ENCODE measurements around the gene PHACTR4. TPM values are rescaled to one million over a fixed set of nuclear protein-coding genes. Genes with fewer than 3 reads are reported as not detected.
A peak's percentile ranks its signal among the peaks of the same experiment; 100 is the strongest.
"Not testable (repeated sequence)": the region's sequence is repeated elsewhere in the genome, so short reads cannot be mapped to it uniquely, and the experiment has no call there.

PHACTR4 gene
- total and polyA plus RNA-seq, 5 donors from 2014 or later: 4.9 to 29.4 (median 5.1) TPM

DNA sequence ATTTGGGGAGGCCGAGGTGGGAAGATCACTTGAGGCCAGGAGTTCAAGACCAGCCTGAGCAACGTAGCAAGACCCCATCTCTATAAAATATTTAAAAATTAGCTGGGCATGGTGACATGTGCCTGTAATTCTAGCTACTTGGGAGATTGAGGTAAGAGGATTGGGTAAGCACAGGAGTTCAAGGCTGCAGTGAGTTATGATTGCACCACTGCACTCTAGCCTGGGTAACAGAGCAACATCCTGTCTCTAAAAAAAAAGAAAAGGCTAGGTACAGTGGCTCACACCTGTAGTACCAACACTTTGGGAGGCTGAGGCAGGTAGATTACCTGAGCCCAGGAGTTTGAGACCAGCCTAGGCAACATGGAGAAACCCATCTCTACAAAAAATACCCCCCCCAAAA is 100.6 kb downstream of the PHACTR4 start:
- Mint-ChIP-seq H3K9me3 (no peaks in the 10 kb centered on the region), H3K27ac (no peak overlapping the region), H3K36me3 (peaks cover 21% of the 10 kb centered on the region), H3K4me1 (no peaks in the 10 kb centered on the region), H3K27me3 (no peaks in the 10 kb centered on the region), H3K4me3 (no peak overlapping the region)
- ATAC-seq (ENCODE audit: low read depth in 2 of 2): no peak
- Histone ChIP-seq H3K36me3 (ENCODE audit: control insufficient read depth, insufficient read depth, low read length) (peaks cover 31% of the 10 kb centered on the region), H3K4me3 (ENCODE audit: low read depth, low read length) (no peak overlapping the region), H3K27me3 (ENCODE audit: control insufficient read depth, insufficient read depth, low read length) (no peaks in the 10 kb centered on the region), H3K4me1 (ENCODE audit: control insufficient read depth, insufficient read depth, low read length, poor library complexity, severe bottlenecking) (no peaks in the 10 kb centered on the region), H3K9me3 (ENCODE audit: control insufficient read depth in 2 of 2, low read length in 2 of 2) (no peaks in the 10 kb centered on the region), H3K27ac (ENCODE audit: insufficient read depth, low read length, poor library complexity, severe bottlenecking) (no peak overlapping the region)
- peak in 1 of 3 donors; percentile 30 for DNase-seq

DNA sequence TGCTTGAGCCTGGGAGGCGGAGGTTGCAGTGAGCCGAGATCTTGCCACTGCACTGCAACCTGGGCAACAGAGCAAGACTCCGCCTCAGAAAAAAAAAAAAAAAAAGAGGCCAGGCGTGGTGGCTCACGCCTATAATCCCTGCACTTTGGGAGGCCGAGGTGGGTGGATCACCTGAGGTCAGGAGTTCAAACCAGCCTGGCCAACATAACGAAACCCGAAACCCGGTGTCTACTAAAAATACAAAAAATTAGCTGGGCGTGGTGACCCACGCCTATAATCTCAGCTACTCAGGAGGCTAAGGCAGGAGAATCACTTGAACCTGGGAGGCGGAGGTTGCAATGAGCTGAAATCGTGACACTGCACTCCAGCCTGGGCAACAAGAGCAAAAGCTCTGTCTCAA is 110.0 kb downstream of the PHACTR4 start:
- not testable (repeated sequence) for H3K27ac Mint-ChIP-seq; H3K9me3 Mint-ChIP-seq; H3K4me3 ChIP-seq (ENCODE audit: low read depth, low read length); H3K4me3 Mint-ChIP-seq; DNase-seq; ATAC-seq (ENCODE audit: low read depth in 2 of 2); H3K27me3 ChIP-seq (ENCODE audit: control insufficient read depth, insufficient read depth, low read length); H3K4me1 Mint-ChIP-seq; H3K4me1 ChIP-seq (ENCODE audit: control insufficient read depth, insufficient read depth, low read length, poor library complexity, severe bottlenecking); H3K27ac ChIP-seq (ENCODE audit: insufficient read depth, low read length, poor library complexity, severe bottlenecking); H3K27me3 Mint-ChIP-seq; H3K9me3 ChIP-seq (ENCODE audit: control insufficient read depth in 2 of 2, low read length in 2 of 2)
- H3K36me3 ChIP-seq (ENCODE audit: control insufficient read depth, insufficient read depth, low read length): peaks cover 37% of the 10 kb centered on the region
- H3K36me3 Mint-ChIP-seq: peaks cover 30% of the 10 kb centered on the region

DNA sequence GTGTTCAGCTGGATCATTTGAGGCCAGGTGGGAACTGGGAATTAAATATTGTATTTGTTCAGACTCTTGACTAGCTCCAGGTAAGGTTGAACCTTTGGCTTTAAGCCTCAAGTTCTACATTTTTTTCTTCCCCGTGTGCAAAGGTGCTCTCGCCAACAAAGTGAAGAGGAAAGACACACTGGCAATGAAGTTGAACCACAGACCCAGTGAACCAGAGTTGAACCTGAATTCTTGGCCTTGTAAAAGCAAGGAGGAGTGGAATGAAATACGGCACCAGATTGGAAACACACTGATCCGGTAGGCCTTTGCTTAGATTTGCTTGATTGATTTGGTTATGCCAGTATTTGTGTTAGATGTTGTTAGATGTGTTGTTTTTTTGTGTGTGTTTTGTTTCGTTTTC is 110.8 kb downstream of the PHACTR4 start:
- Mint-ChIP-seq H3K36me3 (peaks cover 34% of the 10 kb centered on the region), H3K4me1 (peaks cover 0 to 5% (median 2%) of the 10 kb centered on the region in 4 donors), H3K9me3 (no peaks in the 10 kb centered on the region), H3K4me3 (no peak overlapping the region), H3K27me3 (no peaks in the 10 kb centered on the region), H3K27ac (peak overlapping the region in 1 of 3 donors; percentile 49)
- H3K36me3 ChIP-seq (ENCODE audit: control insufficient read depth, insufficient read depth, low read length): peaks cover 32% of the 10 kb centered on the region
- H3K27me3 ChIP-seq (ENCODE audit: control insufficient read depth, insufficient read depth, low read length): no peaks in the 10 kb centered on the region
- no peaks in the 10 kb centered on the region for H3K9me3 ChIP-seq (ENCODE audit: control insufficient read depth in 2 of 2, low read length in 2 of 2)
- no peak for ATAC-seq (ENCODE audit: low read depth in 2 of 2)
- H3K4me3 ChIP-seq (ENCODE audit: low read depth, low read length): no peak overlapping the region
- no peak overlapping the region for H3K27ac ChIP-seq (ENCODE audit: insufficient read depth, low read length, poor library complexity, severe bottlenecking)
- DNase-seq: no peak
- H3K4me1 ChIP-seq (ENCODE audit: control insufficient read depth, insufficient read depth, low read length, poor library complexity, severe bottlenecking): no peaks in the 10 kb centered on the region

DNA sequence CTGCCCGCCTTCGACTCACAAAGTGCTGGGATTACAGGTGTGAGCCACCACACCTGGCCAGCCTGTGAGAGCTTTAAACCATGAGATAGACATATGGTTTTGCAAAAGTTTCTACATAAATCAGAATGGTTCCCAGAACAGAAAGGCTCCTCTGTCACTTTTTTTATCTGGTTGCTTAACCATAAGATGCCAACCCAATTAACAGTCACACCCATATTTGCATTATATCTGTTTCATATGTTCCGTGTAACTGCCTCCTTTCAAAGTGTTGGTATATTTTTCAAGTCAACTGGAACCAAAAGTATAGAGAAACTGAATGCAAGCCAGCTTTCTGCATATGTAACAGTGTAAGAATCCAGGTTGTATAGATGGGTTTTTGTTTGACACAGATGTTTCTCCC is 112.6 kb downstream of the PHACTR4 start:
- Histone ChIP-seq H3K36me3 (ENCODE audit: control insufficient read depth, insufficient read depth, low read length) (peaks cover 36% of the 10 kb centered on the region), H3K4me1 (ENCODE audit: control insufficient read depth, insufficient read depth, low read length, poor library complexity, severe bottlenecking) (no peaks in the 10 kb centered on the region), H3K27ac (ENCODE audit: insufficient read depth, low read length, poor library complexity, severe bottlenecking) (no peak overlapping the region), H3K27me3 (ENCODE audit: control insufficient read depth, insufficient read depth, low read length) (no peaks in the 10 kb centered on the region), H3K4me3 (ENCODE audit: low read depth, low read length) (no peak overlapping the region), H3K9me3 (ENCODE audit: control insufficient read depth in 2 of 2, low read length in 2 of 2) (no peaks in the 10 kb centered on the region)
- Mint-ChIP-seq H3K4me3 (no peak overlapping the region), H3K27me3 (no peaks in the 10 kb centered on the region), H3K36me3 (peaks cover 27% of the 10 kb centered on the region), H3K9me3 (no peaks in the 10 kb centered on the region), H3K4me1 (peaks cover 0 to 5% (median 2%) of the 10 kb centered on the region in 4 donors), H3K27ac (no peak overlapping the region)
- DNase-seq (no peak), ATAC-seq (ENCODE audit: low read depth in 2 of 2) (no peak)

DNA sequence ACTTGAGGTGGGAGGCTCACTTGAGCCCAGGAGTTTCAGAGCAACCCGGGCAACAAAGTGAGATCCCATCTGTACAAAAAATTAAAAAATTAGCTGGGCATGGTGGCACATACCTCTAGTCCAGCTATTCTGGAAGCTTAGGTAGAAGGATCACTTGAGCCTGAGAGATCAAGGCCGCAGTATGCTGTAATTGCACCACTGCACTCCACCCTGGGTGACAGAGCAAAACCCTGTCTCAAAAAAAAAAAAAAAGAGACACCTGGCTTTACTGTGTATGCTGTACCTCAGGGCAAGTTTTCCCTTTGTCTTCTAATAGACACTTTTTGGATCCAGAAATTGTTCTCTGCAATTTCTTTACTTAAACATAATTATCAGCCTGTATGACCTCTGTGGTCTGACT is 113.2 kb downstream of the PHACTR4 start:
- no peaks in the 10 kb centered on the region for H3K9me3 ChIP-seq (ENCODE audit: control insufficient read depth in 2 of 2, low read length in 2 of 2)
- ATAC-seq (ENCODE audit: low read depth in 2 of 2) (no peak), DNase-seq (no peak)
- no peak overlapping the region for H3K4me3 Mint-ChIP-seq
- no peaks in the 10 kb centered on the region for H3K27me3 ChIP-seq (ENCODE audit: control insufficient read depth, insufficient read depth, low read length)
- H3K9me3 Mint-ChIP-seq: no peaks in the 10 kb centered on the region
- peaks cover 36% of the 10 kb centered on the region for H3K36me3 ChIP-seq (ENCODE audit: control insufficient read depth, insufficient read depth, low read length)
- H3K27ac ChIP-seq (ENCODE audit: insufficient read depth, low read length, poor library complexity, severe bottlenecking): no peak overlapping the region
- H3K36me3 Mint-ChIP-seq: peaks cover 25% of the 10 kb centered on the region
- no peaks in the 10 kb centered on the region for H3K4me1 ChIP-seq (ENCODE audit: control insufficient read depth, insufficient read depth, low read length, poor library complexity, severe bottlenecking)
- H3K4me1 Mint-ChIP-seq: peaks cover 0 to 5% (median 2%) of the 10 kb centered on the region in 4 donors
- no peak overlapping the region for H3K27ac Mint-ChIP-seq
- H3K4me3 ChIP-seq (ENCODE audit: low read depth, low read length): no peak overlapping the region
- H3K27me3 Mint-ChIP-seq: no peaks in the 10 kb centered on the region

DNA sequence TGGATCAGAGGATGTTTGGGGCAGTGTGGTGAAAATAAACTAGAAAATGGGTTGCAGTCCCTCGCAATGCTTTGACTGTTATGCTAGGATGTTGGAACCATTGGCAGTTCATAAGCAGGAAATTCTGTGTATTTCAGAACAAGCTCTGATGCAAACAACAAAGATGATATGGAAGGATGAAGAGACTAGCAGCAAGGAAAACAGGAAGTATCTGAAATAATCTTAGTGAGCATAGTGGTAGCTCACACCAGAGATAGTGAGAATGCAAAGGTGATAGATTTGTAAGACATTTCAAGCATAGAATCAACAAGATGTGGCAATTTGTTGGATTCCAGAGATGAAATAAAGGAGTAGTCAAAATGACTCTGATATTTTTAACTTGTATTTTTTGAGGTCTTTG is 125.2 kb downstream of the PHACTR4 start:
- H3K4me3 ChIP-seq (ENCODE audit: low read depth, low read length): no peak overlapping the region
- H3K4me1 ChIP-seq (ENCODE audit: control insufficient read depth, insufficient read depth, low read length, poor library complexity, severe bottlenecking): no peaks in the 10 kb centered on the region
- peak overlapping the region; percentile 5 for H3K27ac ChIP-seq (ENCODE audit: insufficient read depth, low read length, poor library complexity, severe bottlenecking)
- Mint-ChIP-seq H3K36me3 (peaks cover 27% of the 10 kb centered on the region), H3K27me3 (no peaks in the 10 kb centered on the region), H3K27ac (peak overlapping the region in 2 of 3 donors; percentile 64 to 81), H3K4me3 (peak overlapping the region in 2 of 4 donors; percentile 18 to 19), H3K4me1 (peaks cover 0 to 14% (median 10%) of the 10 kb centered on the region in 4 donors), H3K9me3 (no peaks in the 10 kb centered on the region)
- no peak for DNase-seq
- no peaks in the 10 kb centered on the region for H3K27me3 ChIP-seq (ENCODE audit: control insufficient read depth, insufficient read depth, low read length)
- H3K9me3 ChIP-seq (ENCODE audit: control insufficient read depth in 2 of 2, low read length in 2 of 2): no peaks in the 10 kb centered on the region
- peaks cover 34% of the 10 kb centered on the region for H3K36me3 ChIP-seq (ENCODE audit: control insufficient read depth, insufficient read depth, low read length)
- no peak for ATAC-seq (ENCODE audit: low read depth in 2 of 2)

DNA sequence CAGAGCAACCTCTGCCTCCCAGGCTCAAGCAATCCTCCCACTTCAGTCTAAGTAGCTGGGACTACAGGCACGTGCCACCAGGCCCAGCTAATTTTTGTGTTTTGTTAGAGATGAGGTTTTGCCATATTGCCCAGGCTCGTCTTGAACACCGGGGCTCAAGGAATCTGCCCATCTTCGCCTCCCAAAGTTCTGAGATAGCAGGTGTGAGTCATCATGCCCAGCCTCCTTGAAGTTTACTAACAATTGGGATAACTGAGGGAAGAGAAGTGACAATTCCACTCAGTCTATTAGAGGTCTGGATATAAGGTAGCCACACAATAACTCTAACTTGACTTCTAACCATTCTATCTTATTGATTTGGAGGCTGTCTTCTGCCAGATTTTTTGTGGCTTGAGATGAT is 130.0 kb downstream of the PHACTR4 start:
- Histone ChIP-seq H3K4me3 (ENCODE audit: low read depth, low read length) (no peak overlapping the region), H3K27me3 (ENCODE audit: control insufficient read depth, insufficient read depth, low read length) (no peaks in the 10 kb centered on the region), H3K9me3 (ENCODE audit: control insufficient read depth in 2 of 2, low read length in 2 of 2) (no peaks in the 10 kb centered on the region), H3K4me1 (ENCODE audit: control insufficient read depth, insufficient read depth, low read length, poor library complexity, severe bottlenecking) (no peaks in the 10 kb centered on the region), H3K36me3 (ENCODE audit: control insufficient read depth, insufficient read depth, low read length) (peaks cover 13% of the 10 kb centered on the region), H3K27ac (ENCODE audit: insufficient read depth, low read length, poor library complexity, severe bottlenecking) (no peak overlapping the region)
- no peak overlapping the region for H3K27ac Mint-ChIP-seq
- H3K4me1 Mint-ChIP-seq: peaks cover 0 to 9% (median 7%) of the 10 kb centered on the region in 4 donors
- no peak for DNase-seq
- H3K36me3 Mint-ChIP-seq: peaks cover 20% of the 10 kb centered on the region
- no peaks in the 10 kb centered on the region for H3K9me3 Mint-ChIP-seq
- ATAC-seq (ENCODE audit: low read depth in 2 of 2): no peak
- no peaks in the 10 kb centered on the region for H3K27me3 Mint-ChIP-seq
- no peak overlapping the region for H3K4me3 Mint-ChIP-seq

DNA sequence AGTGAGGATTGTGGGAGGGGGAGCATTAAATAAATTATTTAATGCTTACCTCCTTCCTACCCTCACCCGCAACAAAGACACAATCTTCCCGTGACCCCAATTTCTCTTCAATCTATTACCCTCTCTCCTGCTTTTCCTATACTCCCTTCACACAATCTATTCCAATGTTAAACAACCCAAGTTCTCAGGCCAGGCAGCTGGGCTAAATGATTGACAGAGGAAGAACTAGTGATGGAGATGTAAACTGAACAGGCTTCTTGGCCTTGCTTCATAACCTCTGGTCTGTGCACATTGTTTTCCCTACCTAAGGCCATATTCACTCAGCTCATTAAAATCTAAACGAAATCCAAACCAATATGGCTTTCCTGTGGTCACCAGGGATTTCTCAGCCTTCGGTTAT is 132.4 kb downstream of the PHACTR4 start:
- Mint-ChIP-seq H3K36me3 (no peaks in the 10 kb centered on the region), H3K27me3 (peaks cover 5% of the 10 kb centered on the region), H3K9me3 (peaks cover 0 to 1% (median 0%) of the 10 kb centered on the region in 7 donors), H3K4me3 (peak overlapping the region in 2 of 4 donors; percentile 8 to 68), H3K27ac (peak overlapping the region in 2 of 3 donors; percentile 5 to 37), H3K4me1 (peaks cover 2 to 11% (median 8%) of the 10 kb centered on the region in 4 donors)
- Histone ChIP-seq H3K27me3 (ENCODE audit: control insufficient read depth, insufficient read depth, low read length) (no peaks in the 10 kb centered on the region), H3K27ac (ENCODE audit: insufficient read depth, low read length, poor library complexity, severe bottlenecking) (no peak overlapping the region), H3K36me3 (ENCODE audit: control insufficient read depth, insufficient read depth, low read length) (peaks cover 6% of the 10 kb centered on the region), H3K4me3 (ENCODE audit: low read depth, low read length) (no peak overlapping the region), H3K4me1 (ENCODE audit: control insufficient read depth, insufficient read depth, low read length, poor library complexity, severe bottlenecking) (peaks cover 7% of the 10 kb centered on the region), H3K9me3 (ENCODE audit: control insufficient read depth in 2 of 2, low read length in 2 of 2) (no peaks in the 10 kb centered on the region)
- no peak for DNase-seq
- no peak for ATAC-seq (ENCODE audit: low read depth in 2 of 2)

All from CD4-positive, CD25-positive, alpha-beta regulatory T cell (primary cell).